Effector CD4-positive, alpha-beta T cell (primary cell): ENCODE data around the gene TATDN3.
A peak's percentile ranks its signal among the peaks of the same experiment; 100 is the strongest.
"Not testable (repeated sequence)": the region's sequence is repeated elsewhere in the genome, so short reads cannot be mapped to it uniquely, and the experiment has no call there.

ENCODE experiments used
- DNase-seq: peaks from one replicate; pipeline ENCODE4 v3.0.0-alpha.2; 2020
- total RNA-seq: gene quantifications from one replicate; lab custom pipeline; 2026; lab: John Stamatoyannopoulos, UW

TATDN3 gene
- total RNA-seq, result 7.9 reads per million, percentile 27 among the genes with 10 or more reads in this experiment

- peak; percentile 86 for DNase-seq
Measured at GRCh38 chr1:212791676-212792395, at the start of gene TATDN3, which contains the start of gene NSL1. TATDN3 (plus strand) TSS chr1:212791894; CDS start chr1:212791922, 28 bp downstream. NSL1 (minus strand) TSS chr1:212791777; CDS start chr1:212791763, 14 bp downstream.

GRCh38 chr1:212743901-212744475 is 47.7 kb upstream of the TATDN3 start:
- DNase-seq, result no peak

- no peak for DNase-seq
Measured at GRCh38 chr1:212745303-212745702, 46.4 kb upstream of the TATDN3 start.

- no peak for DNase-seq
Measured at GRCh38 chr1:212746546-212746945, 45.1 kb upstream of the TATDN3 start.

- no peak for DNase-seq
Measured at GRCh38 chr1:212749821-212750535, 41.7 kb upstream of the TATDN3 start.

GRCh38 chr1:212752252-212752933 is 39.3 kb upstream of the TATDN3 start:
- DNase-seq, result no peak

GRCh38 chr1:212752934-212753497 is 38.7 kb upstream of the TATDN3 start:
- DNase-seq, result no peak

- no peak for DNase-seq
Measured at GRCh38 chr1:212753749-212754148, 37.9 kb upstream of the TATDN3 start.

- DNase-seq, result no peak
Measured at GRCh38 chr1:212754193-212754592, 37.5 kb upstream of the TATDN3 start.

GRCh38 chr1:212754680-212755079 is 37.0 kb upstream of the TATDN3 start:
- no peak for DNase-seq

- DNase-seq, result no peak
Measured at GRCh38 chr1:212759683-212760082, 32.0 kb upstream of the TATDN3 start.

GRCh38 chr1:212760126-212760823 is 31.4 kb upstream of the TATDN3 start:
- peak; percentile 9 for DNase-seq

GRCh38 chr1:212762234-212762633 is 29.5 kb upstream of the TATDN3 start:
- no peak for DNase-seq

- DNase-seq, result no peak
Measured at GRCh38 chr1:212762839-212763238, 28.9 kb upstream of the TATDN3 start.

- not testable (repeated sequence) for DNase-seq
Measured at GRCh38 chr1:212764718-212765281, 26.9 kb upstream of the TATDN3 start.

- DNase-seq, result not testable (repeated sequence)
Measured at GRCh38 chr1:212766825-212767224, 24.9 kb upstream of the TATDN3 start.

- DNase-seq, result no peak
Measured at GRCh38 chr1:212769459-212770167, 22.1 kb upstream of the TATDN3 start.

- DNase-seq, result no peak
Measured at GRCh38 chr1:212771341-212771740, 20.4 kb upstream of the TATDN3 start.

- DNase-seq, result no peak
Measured at GRCh38 chr1:212773011-212773410, 18.7 kb upstream of the TATDN3 start.

- DNase-seq, result no peak
Measured at GRCh38 chr1:212774584-212774983, 17.1 kb upstream of the TATDN3 start.

- no peak for DNase-seq
Measured at GRCh38 chr1:212775241-212775640, 16.5 kb upstream of the TATDN3 start.
